KOPT-K1 (cell line): ENCODE results near the gene SMAP1.

Experiments used
- H3K27ac ChIP-seq: fragments of 200-600 bp; sonication (generic); 2 replicates; pipeline ENCODE4 v1.5.1; 2016; ENCODE audit warnings: antibody characterized with exemption, mild to moderate bottlenecking, low read depth, low read length; ENCODE audit not compliant: poor library complexity, severe bottlenecking
- H3K36me3 ChIP-seq: fragments of 200-600 bp; sonication (generic); 2 replicates; pipeline ENCODE4 v1.5.1; 2017; ENCODE audit warnings: antibody characterized with exemption, mild to moderate bottlenecking, low read length, moderate library complexity; ENCODE audit not compliant: insufficient read depth
- H3K9me3 ChIP-seq: fragments of 200-600 bp; sonication (generic); 2 replicates; pipeline ENCODE4 v1.5.1; 2017; ENCODE audit warnings: antibody characterized with exemption, low read length, mild to moderate bottlenecking; ENCODE audit not compliant: insufficient read depth, poor library complexity, severe bottlenecking

SMAP1 gene

DNA sequence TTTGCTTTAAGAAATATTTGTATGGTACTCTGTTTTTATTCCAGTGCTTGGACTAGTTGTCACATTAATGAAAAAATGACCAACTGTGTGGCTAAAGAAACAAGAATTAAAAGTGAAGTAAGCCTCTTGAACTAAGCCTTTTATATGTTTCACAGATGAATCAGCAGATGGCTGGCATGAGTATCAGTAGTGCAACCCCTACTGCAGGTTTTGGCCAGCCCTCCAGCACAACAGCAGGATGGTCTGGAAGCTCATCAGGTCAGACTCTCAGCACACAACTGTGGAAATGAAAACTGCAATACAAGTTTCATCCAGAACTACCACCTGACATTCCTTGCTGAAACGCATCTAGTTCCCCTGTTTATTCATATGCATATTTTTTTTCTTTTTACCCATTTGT lies 192.4 kb downstream of the SMAP1 start:
- Histone ChIP-seq H3K27ac (no peak overlapping the region), H3K36me3 (peaks cover 28% of the 10 kb centered on the region; the same call in 1 of the 2 replicates), H3K9me3 (no peaks in the 10 kb centered on the region)

DNA sequence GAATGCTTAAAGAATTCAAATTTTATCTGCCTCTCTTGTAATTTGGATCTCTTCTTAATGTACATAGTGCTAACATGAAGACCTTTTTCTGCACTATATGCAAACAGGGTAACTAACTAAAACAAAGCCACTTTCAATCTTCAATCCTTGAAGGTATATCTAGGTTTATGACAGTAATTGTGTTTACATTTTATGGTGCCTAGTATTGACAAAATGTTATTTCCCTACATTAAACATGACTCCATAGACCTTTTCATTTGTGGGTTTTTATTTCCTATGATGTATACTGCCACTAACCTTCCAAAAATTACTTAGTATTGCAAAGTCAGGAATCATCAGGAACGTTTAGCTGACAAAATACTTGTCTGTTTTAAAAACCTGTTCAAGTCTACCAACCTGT lies 193.2 kb downstream of the SMAP1 start:
- no peaks in the 10 kb centered on the region for H3K9me3 ChIP-seq
- no peak overlapping the region for H3K27ac ChIP-seq
- peaks cover 28% of the 10 kb centered on the region; the same call in 1 of the 2 replicates for H3K36me3 ChIP-seq

GRCh38 chr6:70863343-70863742 lies 195.7 kb downstream of the SMAP1 start:
- no peaks in the 10 kb centered on the region for H3K9me3 ChIP-seq
- H3K36me3 ChIP-seq: peaks cover 19% of the 10 kb centered on the region; the same call in 1 of the 2 replicates
- H3K27ac ChIP-seq: no peak overlapping the region

DNA sequence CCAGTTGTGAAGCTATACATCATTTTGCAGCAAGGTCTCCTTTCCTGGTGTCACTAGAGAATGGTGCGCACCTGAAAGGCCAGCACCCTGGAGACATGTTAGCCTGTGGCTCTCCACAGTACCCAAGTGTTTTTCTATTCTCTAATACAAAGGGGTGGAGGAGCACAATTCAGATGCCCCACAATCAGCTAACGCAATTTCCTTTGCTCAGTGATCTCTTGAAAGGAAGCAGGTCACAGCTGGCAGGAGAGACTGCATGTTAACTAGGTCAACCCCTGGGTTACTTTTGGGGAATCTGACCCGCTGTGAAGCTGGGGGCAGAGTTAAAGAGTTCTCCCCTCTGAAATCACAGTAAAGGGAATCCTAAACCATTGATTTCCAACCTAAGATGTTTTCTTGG lies 196.7 kb downstream of the SMAP1 start:
- Histone ChIP-seq H3K36me3 (peaks cover 19% of the 10 kb centered on the region; the same call in 1 of the 2 replicates), H3K27ac (no peak overlapping the region), H3K9me3 (no peaks in the 10 kb centered on the region)

GRCh38 chr6:70872469-70872868 lies 204.8 kb downstream of the SMAP1 start:
- no peaks in the 10 kb centered on the region for H3K36me3 ChIP-seq
- H3K9me3 ChIP-seq: peaks cover 14% of the 10 kb centered on the region
- no peak overlapping the region for H3K27ac ChIP-seq

GRCh38 chr6:70874181-70874913 lies 206.7 kb downstream of the SMAP1 start:
- H3K36me3 ChIP-seq: no peaks in the 10 kb centered on the region
- H3K9me3 ChIP-seq: peaks cover 14% of the 10 kb centered on the region
- no peak overlapping the region for H3K27ac ChIP-seq

DNA sequence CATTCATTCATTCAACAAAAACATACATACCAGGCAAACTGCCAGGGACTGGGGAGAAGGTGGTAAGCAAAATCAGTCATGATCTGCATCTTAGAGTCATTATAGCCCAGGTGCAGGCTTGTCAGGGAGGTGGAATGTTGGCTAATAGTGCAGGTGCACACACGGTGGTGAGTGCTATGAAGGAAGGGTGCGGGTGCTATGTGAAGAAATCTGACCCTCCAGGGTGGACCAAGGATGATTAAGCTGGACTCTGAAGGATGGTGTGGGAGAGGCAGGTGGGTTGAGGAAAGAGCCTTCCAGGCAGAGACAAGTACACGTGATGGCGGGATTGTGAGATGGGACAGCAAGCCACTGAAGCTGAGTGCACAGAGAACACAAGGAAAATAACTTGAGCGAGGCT lies 211.8 kb downstream of the SMAP1 start:
- Histone ChIP-seq H3K27ac (no peak overlapping the region), H3K9me3 (no peaks in the 10 kb centered on the region), H3K36me3 (no peaks in the 10 kb centered on the region)

DNA sequence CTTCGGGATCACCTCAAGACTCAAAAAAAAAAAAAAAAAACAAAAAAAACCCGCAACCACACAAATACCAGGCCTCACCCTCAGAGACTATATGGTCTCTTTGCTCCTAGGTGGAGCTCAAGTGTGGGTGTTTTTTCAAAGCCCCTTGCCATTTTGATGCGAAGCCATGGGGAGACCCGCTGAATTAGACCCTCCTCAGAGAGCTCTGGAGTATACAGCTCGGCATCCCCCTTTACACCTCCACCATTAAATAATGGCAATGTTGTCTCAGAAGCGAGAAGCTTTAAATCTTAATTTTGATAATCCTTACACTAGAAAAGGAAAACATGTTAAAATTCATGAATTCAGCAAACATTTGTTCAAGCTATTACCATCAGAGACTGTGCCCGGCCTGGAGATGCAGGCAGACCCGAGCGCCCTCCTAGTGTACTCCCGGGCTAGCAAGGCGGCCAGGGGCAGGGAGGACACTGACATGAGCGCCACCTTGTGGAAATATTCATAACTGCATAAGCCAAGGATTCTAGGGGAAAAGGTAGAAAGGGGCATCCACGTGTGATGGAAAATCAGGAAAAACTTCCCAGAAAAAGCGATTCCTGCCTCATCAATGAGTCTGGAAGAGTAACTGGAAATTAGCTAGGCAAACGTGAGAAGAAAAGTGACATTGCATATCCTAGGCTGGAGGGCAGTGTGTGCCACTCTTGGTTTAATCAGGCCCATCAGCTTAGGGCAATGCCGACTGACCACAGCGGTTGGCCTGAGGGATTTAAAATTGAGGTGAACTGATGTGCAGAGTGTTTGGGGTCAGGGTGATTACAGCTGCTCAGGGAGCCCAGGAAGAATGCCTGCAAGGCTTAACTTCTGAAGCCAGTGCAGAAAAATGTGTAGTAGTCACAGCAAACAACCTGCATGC lies 216.6 kb downstream of the SMAP1 start:
- Histone ChIP-seq H3K9me3 (no peaks in the 10 kb centered on the region), H3K27ac (no peak overlapping the region), H3K36me3 (no peaks in the 10 kb centered on the region)

- H3K9me3 ChIP-seq: no peaks in the 10 kb centered on the region
- no peaks in the 10 kb centered on the region for H3K36me3 ChIP-seq
- H3K27ac ChIP-seq: no peak overlapping the region
Measured at GRCh38 chr6:70886071-70886470, 218.4 kb downstream of the SMAP1 start.

- no peaks in the 10 kb centered on the region for H3K36me3 ChIP-seq
- H3K9me3 ChIP-seq: no peaks in the 10 kb centered on the region
- H3K27ac ChIP-seq: no peak overlapping the region
Measured at GRCh38 chr6:70886661-70887060, 219.0 kb downstream of the SMAP1 start.

- Histone ChIP-seq H3K9me3 (no peaks in the 10 kb centered on the region), H3K27ac (no peak overlapping the region), H3K36me3 (no peaks in the 10 kb centered on the region)
Measured at GRCh38 chr6:70889270-70889669, 221.6 kb downstream of the SMAP1 start.

- Histone ChIP-seq H3K36me3 (no peaks in the 10 kb centered on the region), H3K9me3 (no peaks in the 10 kb centered on the region)
Measured at GRCh38 chr6:70894001-70894400, 226.3 kb downstream of the SMAP1 start.

GRCh38 chr6:70900047-70900446 lies 232.4 kb downstream of the SMAP1 start:
- Histone ChIP-seq H3K27ac (no peak overlapping the region), H3K36me3 (no peaks in the 10 kb centered on the region), H3K9me3 (no peaks in the 10 kb centered on the region)

More at GRCh38 chr6:70894001-70894400, 226.3 kb downstream of the SMAP1 start:
- no peak overlapping the region for H3K27ac ChIP-seq

DNA sequence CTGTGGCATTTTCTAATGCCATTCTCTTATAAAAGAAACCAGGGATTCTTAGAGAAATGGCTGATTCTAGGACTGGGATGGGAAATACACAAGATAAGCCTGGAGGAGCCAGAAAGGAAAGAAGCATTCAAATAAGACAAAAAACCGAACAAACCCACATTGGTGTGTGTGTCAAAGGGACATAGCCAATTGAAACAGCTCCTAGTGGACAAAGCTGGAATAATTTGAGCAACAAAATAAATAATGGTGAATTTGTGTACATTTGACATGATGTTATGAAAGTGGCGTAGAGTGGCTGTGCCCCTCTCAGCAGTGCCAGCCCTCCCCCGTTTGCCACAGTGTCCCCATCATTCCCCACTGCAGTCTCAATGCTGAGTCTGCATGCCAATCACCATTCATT lies 233.6 kb downstream of the SMAP1 start:
- H3K36me3 ChIP-seq: no peaks in the 10 kb centered on the region
- no peaks in the 10 kb centered on the region for H3K9me3 ChIP-seq
- H3K27ac ChIP-seq: no peak overlapping the region

DNA sequence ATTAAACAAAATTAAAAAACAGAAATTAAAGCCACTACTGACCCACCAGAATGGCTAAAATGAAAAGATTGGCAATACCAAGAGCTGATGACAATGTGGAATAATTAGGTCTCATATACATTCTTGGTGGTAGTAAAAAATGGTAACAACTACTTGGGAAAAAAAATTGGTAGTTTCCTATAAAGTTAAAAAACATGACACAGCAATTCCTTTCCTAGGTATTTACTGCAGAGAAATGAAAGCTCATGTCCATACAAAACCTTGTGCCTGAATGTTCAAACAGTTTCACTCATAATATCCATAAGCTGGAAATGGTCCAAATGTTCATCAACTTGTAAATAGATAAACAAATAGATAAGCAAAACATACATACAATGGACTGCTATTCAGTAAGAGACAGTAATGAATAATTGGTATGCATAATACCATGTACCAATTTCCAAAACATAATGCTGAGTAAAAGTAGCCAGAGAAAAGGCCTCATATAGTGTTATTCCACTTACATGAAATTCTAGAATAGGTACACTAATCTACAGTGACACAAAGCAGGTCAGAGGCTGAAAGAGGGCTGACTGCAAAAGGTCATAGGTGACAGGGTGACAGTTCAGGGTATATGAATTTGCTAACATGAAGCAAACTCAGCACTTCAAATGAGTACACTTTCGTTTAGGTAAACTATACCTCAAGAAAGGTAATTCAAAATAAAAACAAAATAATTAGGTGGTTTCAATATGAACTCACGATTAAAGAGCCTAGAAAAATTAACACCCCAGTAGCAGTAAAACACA lies 236.2 kb downstream of the SMAP1 start:
- no peaks in the 10 kb centered on the region for H3K36me3 ChIP-seq
- no peaks in the 10 kb centered on the region for H3K9me3 ChIP-seq
- H3K27ac ChIP-seq: no peak overlapping the region
